Hepatic stellate cell (primary cell): ENCODE results near the gene BASP1.
"Not testable (repeated sequence)": the region's sequence is repeated elsewhere in the genome, so short reads cannot be mapped to it uniquely, and the experiment has no call there.

Experiments used
- DNase-seq: peaks from one replicate; pipeline ENCODE4 v3.0.0; 2011; ENCODE audit warnings: low spot score

The BASP1 gene

DNA sequence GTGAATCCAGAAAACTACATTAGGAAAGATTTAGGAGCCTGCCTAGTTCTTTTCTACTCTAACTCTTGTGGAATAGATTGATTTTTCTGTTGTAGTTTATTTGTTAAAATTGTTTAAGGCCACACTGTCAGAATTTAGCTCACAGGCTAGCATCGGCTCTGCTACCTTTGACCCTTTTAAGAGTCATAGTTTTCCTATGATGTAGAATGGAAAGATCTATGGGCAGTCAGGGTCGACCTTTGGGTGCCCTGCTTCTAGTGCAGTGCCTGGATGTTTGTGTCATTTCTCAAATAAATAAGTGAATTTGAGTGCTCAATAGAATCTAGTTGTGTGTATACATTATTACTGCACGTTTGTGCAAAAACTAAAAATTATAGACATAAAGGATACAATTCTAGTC is 38.7 kb downstream of the BASP1 start:
- no peak for DNase-seq

- no peak for DNase-seq
Observed at GRCh38 chr5:17256839-17257238, 39.4 kb downstream of the BASP1 start.

GRCh38 chr5:17257705-17258273 is 40.4 kb downstream of the BASP1 start:
- no peak for DNase-seq

DNA sequence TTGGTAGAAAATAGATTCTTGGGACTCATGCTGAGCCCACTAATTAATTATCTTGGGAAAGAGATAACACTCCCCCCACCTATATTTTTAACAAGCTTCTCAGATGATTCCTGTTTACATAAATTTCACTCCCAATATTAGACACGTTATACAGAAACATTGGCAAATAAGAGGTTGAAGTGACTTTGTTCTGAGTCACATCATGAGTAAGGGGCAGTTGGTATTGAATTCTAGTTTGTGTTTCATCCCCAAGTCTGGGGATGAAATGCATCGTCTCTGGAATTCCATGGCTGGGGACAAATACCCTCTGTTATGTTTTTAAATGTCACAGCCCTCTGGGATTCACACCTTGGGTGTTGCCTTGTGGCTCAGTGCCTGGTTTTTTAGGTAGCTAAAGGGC is 41.0 kb downstream of the BASP1 start:
- DNase-seq: no peak

DNA sequence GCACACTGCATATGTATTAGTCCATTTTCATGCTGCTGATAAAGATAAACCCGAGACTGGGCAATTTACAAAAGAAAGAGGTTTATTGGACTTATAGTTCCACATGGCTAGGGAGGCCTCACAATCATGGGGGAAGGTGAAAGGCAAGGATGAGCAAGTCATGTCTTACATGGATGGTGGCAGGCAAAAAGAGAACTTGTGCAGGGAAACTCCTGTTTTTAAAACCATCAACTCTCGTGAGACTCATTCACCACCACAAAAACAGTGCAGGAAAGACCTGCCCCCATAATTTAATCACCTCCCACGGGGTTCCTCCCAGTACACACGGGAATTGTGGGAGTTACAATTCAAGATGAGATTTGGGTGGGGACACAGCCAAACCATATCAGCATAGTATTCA is 41.6 kb downstream of the BASP1 start:
- not testable (repeated sequence) for DNase-seq

DNA sequence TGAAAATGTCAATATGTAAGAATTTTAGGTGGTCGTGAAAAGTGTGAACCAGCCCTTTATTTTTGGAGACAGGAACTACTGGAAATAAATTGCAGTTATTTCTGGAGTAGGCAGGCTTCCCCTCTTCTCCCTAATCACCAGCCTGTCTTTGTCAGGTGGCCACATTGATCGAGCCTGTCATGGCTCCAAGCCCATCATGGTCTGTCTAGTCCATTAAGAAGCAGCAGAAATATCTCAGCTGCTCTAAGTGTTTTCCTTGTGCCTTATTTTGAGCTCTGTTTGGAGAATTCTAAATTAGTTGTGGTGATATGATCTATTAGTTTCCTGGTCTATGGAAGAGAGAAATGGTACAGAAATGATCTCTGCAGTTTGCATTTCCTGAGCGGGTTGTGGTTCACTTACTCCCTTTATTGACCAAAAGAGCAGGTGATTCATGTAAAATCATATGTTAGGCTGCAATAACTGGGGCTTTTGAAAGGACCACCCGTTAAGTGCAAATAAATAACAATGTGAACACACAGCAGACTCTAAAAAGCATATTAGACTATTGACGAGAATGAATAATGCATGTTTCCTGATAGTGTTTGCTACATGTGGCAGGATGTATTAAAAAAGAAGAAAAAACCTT is 42.3 kb downstream of the BASP1 start:
- no peak for DNase-seq

DNA sequence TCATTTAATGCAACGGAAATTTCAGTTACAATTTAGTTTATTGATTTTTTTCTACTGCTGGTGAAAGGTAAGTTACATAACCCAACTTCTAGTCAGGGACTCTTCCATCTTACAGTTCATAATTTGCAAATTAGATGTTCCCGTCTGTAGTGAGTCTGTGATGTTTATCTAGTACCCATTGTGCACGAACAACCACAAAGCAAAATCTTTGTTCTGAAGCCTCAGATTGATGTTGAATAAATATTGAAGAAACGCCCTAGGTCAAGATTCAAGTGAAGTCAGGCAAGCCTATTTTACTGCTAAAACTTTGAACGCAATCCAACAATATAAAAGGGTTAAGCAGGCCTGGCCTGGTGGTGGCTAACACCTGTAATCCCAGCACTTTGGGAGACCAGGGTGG is 43.1 kb downstream of the BASP1 start:
- DNase-seq: no peak

- DNase-seq: no peak
Observed at GRCh38 chr5:17261075-17261474, 43.6 kb downstream of the BASP1 start.

- DNase-seq: no peak
Observed at GRCh38 chr5:17265041-17265440, 47.6 kb downstream of the BASP1 start.

DNA sequence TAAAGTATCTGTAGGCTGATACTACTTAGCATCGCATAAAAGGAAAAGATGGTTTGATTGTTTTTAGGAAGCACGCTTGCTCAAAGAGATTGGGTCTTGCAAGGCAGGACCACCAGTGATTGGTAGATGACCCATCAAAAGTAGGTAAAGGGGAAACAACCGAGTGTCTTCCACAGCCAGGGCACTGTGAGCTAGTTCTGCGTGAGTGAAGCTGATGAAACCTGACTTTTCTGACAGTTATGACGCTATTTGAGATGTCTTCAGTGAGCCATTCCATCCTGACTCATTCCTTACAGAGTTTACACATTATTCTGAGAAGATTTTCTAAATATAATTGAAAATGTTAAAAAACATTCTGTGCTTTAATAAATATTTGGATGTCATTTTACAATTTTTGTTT is 49.7 kb downstream of the BASP1 start:
- no peak for DNase-seq

DNA sequence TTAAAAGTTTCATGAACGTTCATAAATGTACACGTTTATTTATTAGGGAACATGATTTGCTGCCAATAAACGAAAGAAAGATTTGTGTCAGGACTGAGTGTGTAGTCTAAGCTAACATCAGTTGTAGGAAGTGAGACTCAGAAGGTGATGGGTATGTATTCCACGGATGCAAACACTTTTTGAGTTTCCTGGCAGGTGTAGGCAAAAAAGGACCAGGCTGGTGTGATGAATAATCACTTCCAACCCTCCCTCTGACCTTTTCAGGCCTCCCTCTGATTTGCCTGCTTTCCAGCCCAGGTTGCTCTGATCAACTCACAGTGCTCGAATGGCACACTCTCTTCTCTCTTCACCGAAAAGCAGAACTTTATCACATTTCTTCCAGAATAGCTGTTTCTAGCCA is 51.8 kb downstream of the BASP1 start:
- no peak for DNase-seq

GRCh38 chr5:17272111-17272510 is 54.7 kb downstream of the BASP1 start:
- no peak for DNase-seq

DNA sequence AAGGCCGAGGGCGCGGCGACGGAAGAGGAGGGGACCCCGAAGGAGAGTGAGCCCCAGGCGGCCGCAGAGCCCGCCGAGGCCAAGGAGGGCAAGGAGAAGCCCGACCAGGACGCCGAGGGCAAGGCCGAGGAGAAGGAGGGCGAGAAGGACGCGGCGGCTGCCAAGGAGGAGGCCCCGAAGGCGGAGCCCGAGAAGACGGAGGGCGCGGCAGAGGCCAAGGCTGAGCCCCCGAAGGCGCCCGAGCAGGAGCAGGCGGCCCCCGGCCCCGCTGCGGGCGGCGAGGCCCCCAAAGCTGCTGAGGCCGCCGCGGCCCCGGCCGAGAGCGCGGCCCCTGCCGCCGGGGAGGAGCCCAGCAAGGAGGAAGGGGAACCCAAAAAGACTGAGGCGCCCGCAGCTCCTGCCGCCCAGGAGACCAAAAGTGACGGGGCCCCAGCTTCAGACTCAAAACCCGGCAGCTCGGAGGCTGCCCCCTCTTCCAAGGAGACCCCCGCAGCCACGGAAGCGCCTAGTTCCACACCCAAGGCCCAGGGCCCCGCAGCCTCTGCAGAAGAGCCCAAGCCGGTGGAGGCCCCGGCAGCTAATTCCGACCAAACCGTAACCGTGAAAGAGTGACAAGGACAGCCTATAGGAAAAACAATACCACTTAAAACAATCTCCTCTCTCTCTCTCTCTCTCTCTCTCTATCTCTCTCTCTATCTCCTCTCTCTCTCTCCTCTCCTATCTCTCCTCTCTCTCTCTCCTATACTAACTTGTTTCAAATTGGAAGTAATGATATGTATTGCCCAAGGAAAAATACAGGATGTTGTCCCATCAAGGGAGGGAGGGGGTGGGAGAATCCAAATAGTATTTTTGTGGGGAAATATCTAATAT is 58.1 kb downstream of the BASP1 start:
- no peak for DNase-seq

- DNase-seq: no peak
Observed at GRCh38 chr5:17276445-17276844, 59.0 kb downstream of the BASP1 start.

DNA sequence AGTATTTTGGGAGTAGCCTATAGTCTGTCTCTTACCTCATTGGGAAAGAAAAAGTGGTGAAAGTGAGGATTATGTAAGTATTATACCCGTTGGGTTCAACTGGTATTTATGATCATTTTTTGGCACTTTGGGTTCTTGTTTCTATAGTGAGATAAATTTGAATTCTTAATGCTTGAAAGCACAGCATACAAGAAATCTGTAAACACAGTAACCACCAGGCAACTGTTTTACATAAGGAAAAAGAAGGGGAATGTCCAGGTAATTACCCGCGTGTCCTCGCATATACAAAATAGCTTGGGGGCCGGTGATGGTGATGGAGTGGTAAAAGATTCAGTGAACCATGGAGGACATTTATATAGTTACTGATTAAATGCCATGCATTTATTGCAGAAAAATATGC is 60.5 kb downstream of the BASP1 start:
- DNase-seq: no peak

GRCh38 chr5:17278931-17279330 is 61.5 kb downstream of the BASP1 start:
- DNase-seq: no peak

DNA sequence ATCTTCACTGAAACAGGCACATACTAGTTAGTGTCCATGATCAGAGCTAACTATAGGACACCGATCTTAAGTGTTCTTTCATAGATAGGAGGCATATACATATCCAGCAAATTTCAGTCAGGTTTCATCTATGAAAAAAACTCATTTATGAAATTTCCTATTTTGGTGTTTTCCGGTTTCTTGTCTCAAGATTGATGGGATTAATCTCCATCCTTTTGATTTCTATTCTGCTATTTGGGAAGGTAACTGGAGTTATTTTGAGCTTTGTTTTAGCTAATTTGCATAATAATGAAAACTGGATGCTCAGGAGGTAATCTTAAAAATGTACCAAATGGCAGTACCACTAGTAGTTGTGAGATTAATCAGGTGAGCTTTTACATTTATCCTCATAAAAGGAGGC is 62.1 kb downstream of the BASP1 start:
- DNase-seq: no peak

- DNase-seq: no peak
Observed at GRCh38 chr5:17282283-17283120, 65.1 kb downstream of the BASP1 start.

DNA sequence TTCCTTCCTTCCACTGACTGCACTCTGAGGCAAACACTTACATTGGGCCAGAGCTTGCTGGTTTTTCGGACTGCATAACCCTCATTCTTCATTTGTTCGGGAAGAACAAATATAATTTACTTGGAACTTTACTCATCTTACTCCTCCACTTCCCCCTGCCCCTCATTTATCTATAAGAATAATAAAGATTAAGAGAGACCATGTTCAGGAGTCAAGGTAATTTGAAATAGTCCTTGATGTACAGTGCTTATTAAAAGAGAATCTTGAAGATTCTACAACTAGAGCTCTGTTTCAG is 65.6 kb downstream of the BASP1 start:
- DNase-seq: no peak

DNA sequence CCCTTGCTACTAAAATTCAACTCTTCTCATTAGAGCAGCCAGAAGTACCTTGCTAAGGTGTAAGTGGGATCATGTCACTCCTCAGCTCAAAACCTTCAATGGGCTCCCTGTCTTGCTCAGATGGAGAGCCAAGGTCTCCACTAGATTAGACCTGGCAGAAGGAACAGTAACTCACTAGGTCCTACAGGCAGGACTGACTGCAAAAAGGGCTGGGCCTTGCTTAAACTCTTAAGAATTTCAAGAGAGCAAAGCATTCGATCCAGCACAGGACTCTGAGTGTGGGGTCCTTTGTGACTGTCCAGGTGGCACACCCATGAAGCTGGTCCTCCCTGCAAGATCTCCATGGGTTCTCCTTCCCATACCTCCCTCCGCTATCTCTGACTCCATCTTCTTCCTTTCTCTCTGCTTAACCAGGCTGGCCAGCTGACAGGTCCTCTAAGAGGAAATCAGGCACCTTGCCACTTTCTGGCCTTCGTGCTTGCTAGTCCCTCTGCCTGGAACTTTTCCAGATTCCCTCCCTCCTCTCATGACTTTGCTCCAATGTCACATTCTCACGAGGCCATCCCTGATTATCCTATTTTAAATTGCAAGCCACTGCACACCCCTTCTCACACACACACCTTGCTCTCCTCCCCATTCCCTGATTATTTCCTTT is 70.2 kb downstream of the BASP1 start:
- DNase-seq: no peak

DNA sequence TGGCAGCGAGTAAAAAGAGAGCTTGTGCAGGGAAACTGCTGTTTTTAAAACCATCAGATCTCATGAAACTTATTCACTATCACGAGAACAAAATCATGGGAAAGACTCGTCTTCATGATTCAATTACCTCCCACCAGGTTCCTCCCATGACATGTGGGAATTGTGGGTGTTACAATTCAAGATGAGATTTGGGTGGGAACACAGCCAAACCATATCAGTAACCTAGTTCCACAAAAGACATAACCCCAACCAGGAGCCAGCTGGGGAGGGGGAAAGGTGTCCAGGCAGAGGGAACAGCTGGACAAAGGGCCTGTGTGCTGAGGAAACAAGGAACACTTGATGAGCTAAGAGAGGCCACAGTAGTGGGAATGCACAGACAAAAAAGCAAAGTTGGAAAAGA is 71.1 kb downstream of the BASP1 start:
- no peak for DNase-seq
